Skeletal muscle tissue (tissue), 4 donors: Measurements from ENCODE around the gene PHF21B. TPM values are rescaled to one million over a fixed set of nuclear protein-coding genes. Genes with fewer than 3 reads are reported as not detected.

Experiments used
- H3K27ac ChIP-seq: one replicate; pipeline ENCODE4 v1.7.0; 2013; ENCODE audit warnings: mild to moderate bottlenecking, low read depth, low read length, inconsistent platforms
- H3K27me3 ChIP-seq, 3 donors: one replicate each; pipeline ENCODE4 v1.7.0; 2013; ENCODE audit warnings: low read length in 3 of 3; ENCODE audit not compliant: control insufficient read depth in 3 of 3, insufficient read depth in 3 of 3
- H3K36me3 ChIP-seq, 3 donors: one replicate each; pipeline ENCODE4 v1.7.0; 2013; ENCODE audit warnings: low read length in 3 of 3; ENCODE audit not compliant: control insufficient read depth in 3 of 3, insufficient read depth in 3 of 3
- H3K4me1 ChIP-seq, 3 donors: one replicate each; pipeline ENCODE4 v1.7.0; 2013; ENCODE audit warnings: low read length in 3 of 3, mild to moderate bottlenecking in 3 of 3; ENCODE audit not compliant: control insufficient read depth in 3 of 3, insufficient read depth in 3 of 3
- H3K4me3 ChIP-seq, 3 donors: one replicate each; pipeline ENCODE4 v1.7.0; 2013; ENCODE audit warnings: low read length in 3 of 3
- H3K9ac ChIP-seq, 3 donors: one replicate each; pipeline ENCODE4 v1.7.0; 2013; ENCODE audit warnings: low read length in 3 of 3, mild to moderate bottlenecking in 3 of 3, moderate library complexity in 2 of 3, low read depth in 1 of 3
- H3K9me3 ChIP-seq, 3 donors: one replicate each; pipeline ENCODE4 v1.7.0; 2013; ENCODE audit warnings: low read length in 3 of 3; ENCODE audit not compliant: control insufficient read depth in 3 of 3
- total RNA-seq: library from RNA; depleted of rRNA; stranded (reverse); fragments of >200 nt; gene quantifications from one replicate; pipeline ENCODE4 v1.2.3, GENCODE V29; 2014
- donor health status: Osteomylitis.

Gene PHF21B
- total RNA-seq, 1 donor from 2014 or later: 1.0 TPM

GRCh38 chr22:44982445-44982844 lies 27.4 kb downstream of the PHF21B start:
- no peak overlapping the region for H3K4me3 ChIP-seq

DNA sequence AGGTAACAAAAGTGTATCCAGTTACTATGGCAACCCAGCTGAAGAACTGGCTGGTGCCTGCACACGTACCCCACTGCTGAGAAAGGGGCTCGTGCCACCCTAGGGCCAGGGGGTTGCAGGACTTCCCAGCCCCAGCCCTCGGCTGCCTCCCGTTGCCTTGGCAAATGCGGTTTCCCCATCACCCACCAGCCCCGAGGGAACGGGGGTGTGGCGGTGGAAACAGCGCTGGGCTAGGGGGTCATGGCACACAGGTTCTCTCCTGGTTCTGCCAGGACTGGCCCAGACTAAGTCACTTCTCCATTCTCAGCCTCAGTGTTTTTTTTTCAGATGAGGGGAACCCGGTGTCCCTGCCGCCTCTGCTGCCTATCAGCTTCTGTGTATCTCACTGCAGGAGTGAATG lies 27.9 kb downstream of the PHF21B start:
- Histone ChIP-seq H3K9me3 (peaks cover 0 to 4% (median 0%) of the 10 kb centered on the region in 3 donors), H3K4me1 (no peaks in the 10 kb centered on the region), H3K36me3 (no peaks in the 10 kb centered on the region), H3K27me3 (peaks cover 8 to 34% (median 30%) of the 10 kb centered on the region in 3 donors), H3K27ac (no peak overlapping the region), H3K9ac (no peak overlapping the region), H3K4me3 (no peak overlapping the region)

More at GRCh38 chr22:44982445-44982844, 27.4 kb downstream of the PHF21B start:
- H3K9me3 ChIP-seq: peaks cover 0 to 4% (median 0%) of the 10 kb centered on the region in 3 donors
- no peaks in the 10 kb centered on the region for H3K4me1 ChIP-seq
- peaks cover 8 to 40% (median 34%) of the 10 kb centered on the region in 3 donors for H3K27me3 ChIP-seq
- H3K36me3 ChIP-seq: no peaks in the 10 kb centered on the region
- H3K9ac ChIP-seq: no peak overlapping the region
- H3K27ac ChIP-seq: no peak overlapping the region

GRCh38 chr22:44979154-44979553 lies 30.7 kb downstream of the PHF21B start:
- Histone ChIP-seq H3K36me3 (no peaks in the 10 kb centered on the region), H3K27me3 (peaks cover 8 to 29% (median 27%) of the 10 kb centered on the region in 3 donors), H3K27ac (no peak overlapping the region), H3K4me1 (no peaks in the 10 kb centered on the region), H3K9ac (no peak overlapping the region), H3K4me3 (no peak overlapping the region), H3K9me3 (no peaks in the 10 kb centered on the region)

GRCh38 chr22:44975427-44976262 lies 34.2 kb downstream of the PHF21B start:
- Histone ChIP-seq H3K4me3 (no peak overlapping the region), H3K9me3 (no peaks in the 10 kb centered on the region), H3K4me1 (no peaks in the 10 kb centered on the region), H3K27me3 (peaks cover 0 to 35% (median 31%) of the 10 kb centered on the region in 3 donors), H3K36me3 (no peaks in the 10 kb centered on the region), H3K27ac (no peak overlapping the region), H3K9ac (no peak overlapping the region)

- no peaks in the 10 kb centered on the region for H3K36me3 ChIP-seq
- H3K9ac ChIP-seq: no peak overlapping the region
- peaks cover 0 to 35% (median 30%) of the 10 kb centered on the region in 3 donors for H3K27me3 ChIP-seq
- H3K27ac ChIP-seq: no peak overlapping the region
- H3K4me3 ChIP-seq: no peak overlapping the region
- H3K4me1 ChIP-seq: no peaks in the 10 kb centered on the region
- H3K9me3 ChIP-seq: no peaks in the 10 kb centered on the region
These were observed 35.4 kb downstream of the PHF21B start for GRCh38 chr22:44974454-44974853.

DNA sequence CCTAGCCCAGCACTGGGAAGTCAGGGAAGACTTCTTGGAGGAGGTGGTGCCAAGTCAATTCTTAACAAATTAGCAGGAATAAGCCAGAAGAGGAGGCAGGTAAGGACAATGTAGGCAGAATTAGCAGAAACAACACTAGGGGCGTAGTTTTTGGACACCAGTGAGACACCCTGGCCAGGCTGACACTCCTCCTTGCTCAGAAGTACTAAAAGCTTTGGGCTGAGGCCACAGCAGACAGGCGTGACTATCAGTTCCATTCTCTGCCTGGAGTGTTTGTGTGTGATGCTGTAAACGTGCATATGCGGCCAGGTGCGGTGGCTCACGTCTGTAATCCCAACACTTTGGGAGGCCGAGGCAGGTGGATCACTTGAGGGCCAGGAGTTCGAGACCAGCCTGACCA lies 36.0 kb downstream of the PHF21B start:
- Histone ChIP-seq H3K4me1 (no peaks in the 10 kb centered on the region), H3K27ac (no peak overlapping the region), H3K9me3 (no peaks in the 10 kb centered on the region), H3K36me3 (no peaks in the 10 kb centered on the region), H3K4me3 (no peak overlapping the region), H3K9ac (no peak overlapping the region), H3K27me3 (peaks cover 0 to 29% (median 24%) of the 10 kb centered on the region in 3 donors)

DNA sequence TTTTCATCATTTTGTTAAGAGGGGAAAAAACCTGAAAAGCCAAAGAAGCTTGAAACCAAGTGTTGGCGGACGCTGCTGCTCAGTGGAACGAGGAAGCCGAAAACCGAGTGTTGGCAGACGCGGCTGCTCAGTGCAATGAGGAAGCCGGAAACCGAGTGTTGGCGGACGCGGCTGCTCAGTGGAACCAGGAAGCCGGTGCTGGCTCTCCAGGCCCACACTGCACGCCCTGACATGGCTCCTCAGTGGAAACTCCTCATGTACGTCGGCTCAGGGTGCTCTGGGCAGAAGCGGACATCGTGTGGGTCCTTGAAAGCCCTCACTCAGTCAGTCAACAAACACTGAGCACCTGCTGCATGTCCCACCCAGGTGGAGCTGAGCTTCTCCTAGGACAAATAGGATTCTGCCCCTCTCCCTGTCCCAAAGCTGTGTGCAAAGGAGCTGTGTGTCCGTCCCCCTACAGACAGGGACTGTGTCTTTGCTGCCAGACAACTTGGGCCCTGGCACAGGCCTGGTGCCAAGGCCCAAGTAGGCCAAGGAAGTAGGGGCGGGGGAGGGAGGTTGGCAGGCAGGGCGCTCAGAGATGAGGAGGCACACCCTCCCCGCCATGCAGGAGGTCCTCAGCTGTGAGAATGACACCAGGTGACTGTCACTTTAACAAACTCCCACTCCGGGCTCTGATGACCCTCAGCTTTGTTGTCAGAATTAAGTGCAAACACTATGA lies 37.3 kb downstream of the PHF21B start:
- peaks cover 5 to 25% (median 22%) of the 10 kb centered on the region in 3 donors for H3K27me3 ChIP-seq

DNA sequence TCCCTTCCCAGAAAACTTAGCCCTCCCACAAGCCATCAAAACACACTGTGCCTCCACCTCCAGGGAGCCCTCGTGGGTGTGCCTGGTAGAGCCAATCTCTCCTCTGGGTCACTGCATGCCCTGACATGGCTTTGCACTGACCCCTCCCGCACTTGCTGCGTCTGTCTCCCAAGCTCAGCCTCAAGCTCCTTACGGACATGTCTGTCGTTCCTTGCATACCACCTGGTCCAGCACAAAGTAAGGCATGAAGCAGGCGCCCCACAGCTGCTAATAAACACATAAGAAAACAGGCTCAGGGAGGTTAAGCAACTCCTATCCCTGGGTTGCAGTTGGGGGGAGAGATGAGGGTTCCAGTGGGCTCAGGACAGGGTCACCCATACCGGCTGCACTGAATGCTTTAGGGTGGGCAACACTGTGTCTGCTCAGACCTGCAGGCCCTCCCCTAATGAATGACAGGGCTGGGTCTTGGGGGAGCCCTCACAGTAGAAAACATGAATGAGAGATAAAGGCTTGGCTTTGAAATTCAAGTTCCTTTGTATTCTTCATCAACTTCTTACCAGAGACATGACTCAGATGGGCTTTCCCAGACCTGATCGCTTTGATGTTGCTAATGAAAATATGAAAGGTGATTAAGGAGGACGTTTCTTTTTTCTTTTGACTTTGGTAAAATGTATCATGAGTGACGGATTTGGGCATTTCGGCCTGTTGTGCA lies 38.0 kb downstream of the PHF21B start:
- H3K9me3 ChIP-seq: no peaks in the 10 kb centered on the region
- H3K4me3 ChIP-seq: no peak overlapping the region
- H3K27ac ChIP-seq: no peak overlapping the region
- H3K27me3 ChIP-seq: peaks cover 6 to 25% (median 22%) of the 10 kb centered on the region in 3 donors
- H3K4me1 ChIP-seq: no peaks in the 10 kb centered on the region
- H3K9ac ChIP-seq: no peak overlapping the region
- no peaks in the 10 kb centered on the region for H3K36me3 ChIP-seq

More for the DNA sequence above, 37.3 kb downstream of the PHF21B start:
- Histone ChIP-seq H3K9me3 (no peaks in the 10 kb centered on the region), H3K27ac (no peak overlapping the region), H3K4me3 (no peak overlapping the region), H3K4me1 (no peaks in the 10 kb centered on the region), H3K36me3 (no peaks in the 10 kb centered on the region), H3K9ac (no peak overlapping the region)

DNA sequence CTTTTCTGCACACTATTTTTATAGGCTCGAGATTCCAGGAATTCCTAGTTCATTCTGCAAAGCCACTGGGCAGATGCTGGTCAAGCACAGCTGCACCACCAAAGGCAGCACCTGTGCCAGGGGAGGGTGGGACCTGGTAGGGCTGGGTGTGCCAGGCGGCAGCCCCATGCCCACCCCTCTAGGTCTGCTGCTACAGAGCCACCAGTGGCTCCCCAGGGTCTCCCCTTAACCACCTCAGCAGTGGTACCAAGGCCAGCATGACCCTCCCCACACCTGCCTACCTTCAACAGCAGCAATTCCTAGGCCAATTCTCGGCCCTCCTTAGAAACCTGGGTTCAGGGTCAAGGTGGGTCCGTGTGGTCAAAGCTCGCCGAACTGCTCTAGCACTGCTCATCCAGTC lies 39.5 kb downstream of the PHF21B start:
- Histone ChIP-seq H3K36me3 (no peaks in the 10 kb centered on the region), H3K27ac (no peak overlapping the region), H3K4me3 (no peak overlapping the region), H3K4me1 (no peaks in the 10 kb centered on the region), H3K27me3 (peaks cover 6 to 33% (median 30%) of the 10 kb centered on the region in 3 donors), H3K9ac (no peak overlapping the region), H3K9me3 (no peaks in the 10 kb centered on the region)
